DND-41 (cell line): ENCODE results near the gene CHODL.

Experiments
- ATAC-seq: fragments of 200-7000 bp; cut with Tn5 transposase; 3 replicates; pipeline ENCODE4 v1.9.1; 2021; ENCODE audit warnings: low read depth; ENCODE audit not compliant: insufficient read depth
- DNase-seq: peaks from one replicate; pipeline ENCODE4 v3.0.0-alpha.2; 2020
- H2AFZ ChIP-seq: 2 replicates; pipeline ENCODE4 v1.6.0; 2012; ENCODE audit warnings: low read depth, low read length
- H3K27ac ChIP-seq: 2 replicates; pipeline ENCODE4 v1.5.1; 2012; ENCODE audit warnings: low read length, inconsistent platforms
- H3K27me3 ChIP-seq: fragments of 200-600 bp; sonication (generic); 2 replicates; pipeline ENCODE4 v1.6.0; 2012; ENCODE audit warnings: low read length, mild to moderate bottlenecking, inconsistent platforms; ENCODE audit not compliant: insufficient read depth, poor library complexity
- H3K36me3 ChIP-seq: 2 replicates; pipeline ENCODE4 v1.5.1; 2012; ENCODE audit warnings: low read length, inconsistent platforms; ENCODE audit not compliant: insufficient read depth
- H3K4me1 ChIP-seq: 2 replicates; pipeline ENCODE4 v1.5.1; 2012; ENCODE audit warnings: mild to moderate bottlenecking, low read length; ENCODE audit not compliant: insufficient read depth
- H3K4me2 ChIP-seq: 2 replicates; pipeline ENCODE4 v1.6.0; 2012; ENCODE audit warnings: mild to moderate bottlenecking, moderate library complexity, low read length, inconsistent platforms; ENCODE audit not compliant: insufficient read depth
- H3K4me3 ChIP-seq, 2 experiments: fragments of 200-600 bp in 1 of 2; shearing (Covaris generic) in 1 of 2; 2 replicates each; pipeline ENCODE4 v1.5.1; 2012 to 2016; ENCODE audit warnings: inconsistent platforms in 2 of 2, low read length in 2 of 2, mild to moderate bottlenecking in 2 of 2, low read depth in 1 of 2, moderate library complexity in 1 of 2
- H3K79me2 ChIP-seq: 2 replicates; pipeline ENCODE4 v1.6.0; 2012; ENCODE audit warnings: low read length, inconsistent platforms; ENCODE audit not compliant: insufficient read depth
- H3K9ac ChIP-seq: 2 replicates; pipeline ENCODE4 v1.6.0; 2012; ENCODE audit warnings: low read depth, mild to moderate bottlenecking, inconsistent platforms, low read length, moderate library complexity
- H3K9me3 ChIP-seq: 2 replicates; pipeline ENCODE4 v1.5.1; 2012; ENCODE audit warnings: low read length, moderate library complexity, mild to moderate bottlenecking, inconsistent platforms; ENCODE audit not compliant: insufficient read depth, severe bottlenecking
- H4K20me1 ChIP-seq: 2 replicates; pipeline ENCODE4 v1.6.0; 2012; ENCODE audit warnings: low read length; ENCODE audit not compliant: insufficient read depth
- EZH2 ChIP-seq: IDR thresholded peaks from 3 replicates; pipeline ENCODE4 v1.6.1; 2012; ENCODE audit warnings: borderline replicate concordance, low read depth, mild to moderate bottlenecking, moderate library complexity, low read length, inconsistent platforms; ENCODE audit not compliant: severe bottlenecking
- TF ChIP-seq, protein P1 (sequence below): IDR thresholded peaks from 2 replicates; pipeline ENCODE4 v1.5.1; 2012; ENCODE audit warnings: borderline replicate concordance, low read length, moderate library complexity, mild to moderate bottlenecking; ENCODE audit not compliant: poor library complexity, severe bottlenecking; ENCODE audit errors: extremely low read depth

Gene CHODL

DNA sequence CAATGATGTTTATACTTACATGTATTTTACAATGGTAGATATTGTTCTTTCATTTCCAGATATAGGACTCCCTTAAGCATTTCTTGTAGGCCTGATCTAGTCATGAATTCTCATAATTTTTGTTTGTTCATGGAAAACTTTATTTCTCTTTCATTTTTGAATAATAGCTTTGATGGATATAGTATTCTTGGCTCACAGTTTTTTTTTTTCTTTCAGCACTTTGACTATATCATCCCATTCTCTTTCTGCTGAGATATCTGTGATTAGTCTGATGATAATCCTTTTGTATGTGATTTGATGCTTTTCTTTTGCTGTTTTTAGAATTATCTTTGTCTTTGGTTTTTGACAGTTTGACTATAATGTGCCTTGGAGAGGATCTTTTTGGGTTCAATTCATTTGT is 24.1 kb upstream of the CHODL start:
- Histone ChIP-seq H3K27me3 (no peaks in the 10 kb centered on the region), H3K4me2 (no peak overlapping the region), H3K4me1 (no peaks in the 10 kb centered on the region), H3K27ac (no peak overlapping the region), H3K4me3 (no peak overlapping the region), H3K9ac (no peak overlapping the region), H3K36me3 (no peaks in the 10 kb centered on the region), H3K79me2 (no peaks in the 10 kb centered on the region), H2AFZ (no peak overlapping the region), H3K9me3 (no peaks in the 10 kb centered on the region), H4K20me1 (no peaks in the 10 kb centered on the region)
- DNase-seq = no peak
- no peak for ATAC-seq
- TF ChIP-seq, protein P1, sequence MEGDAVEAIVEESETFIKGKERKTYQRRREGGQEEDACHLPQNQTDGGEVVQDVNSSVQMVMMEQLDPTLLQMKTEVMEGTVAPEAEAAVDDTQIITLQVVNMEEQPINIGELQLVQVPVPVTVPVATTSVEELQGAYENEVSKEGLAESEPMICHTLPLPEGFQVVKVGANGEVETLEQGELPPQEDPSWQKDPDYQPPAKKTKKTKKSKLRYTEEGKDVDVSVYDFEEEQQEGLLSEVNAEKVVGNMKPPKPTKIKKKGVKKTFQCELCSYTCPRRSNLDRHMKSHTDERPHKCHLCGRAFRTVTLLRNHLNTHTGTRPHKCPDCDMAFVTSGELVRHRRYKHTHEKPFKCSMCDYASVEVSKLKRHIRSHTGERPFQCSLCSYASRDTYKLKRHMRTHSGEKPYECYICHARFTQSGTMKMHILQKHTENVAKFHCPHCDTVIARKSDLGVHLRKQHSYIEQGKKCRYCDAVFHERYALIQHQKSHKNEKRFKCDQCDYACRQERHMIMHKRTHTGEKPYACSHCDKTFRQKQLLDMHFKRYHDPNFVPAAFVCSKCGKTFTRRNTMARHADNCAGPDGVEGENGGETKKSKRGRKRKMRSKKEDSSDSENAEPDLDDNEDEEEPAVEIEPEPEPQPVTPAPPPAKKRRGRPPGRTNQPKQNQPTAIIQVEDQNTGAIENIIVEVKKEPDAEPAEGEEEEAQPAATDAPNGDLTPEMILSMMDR = no peak
- no peak for TF ChIP-seq EZH2

- Histone ChIP-seq H3K4me3 (no peak overlapping the region), H3K27ac (no peak overlapping the region), H3K9ac (no peak overlapping the region), H3K27me3 (no peaks in the 10 kb centered on the region), H4K20me1 (no peaks in the 10 kb centered on the region), H3K9me3 (no peaks in the 10 kb centered on the region), H3K4me2 (no peak overlapping the region), H2AFZ (no peak overlapping the region), H3K36me3 (no peaks in the 10 kb centered on the region), H3K79me2 (no peaks in the 10 kb centered on the region), H3K4me1 (no peaks in the 10 kb centered on the region)
- DNase-seq (no peak), ATAC-seq (no peak)
- TF ChIP-seq, protein P1 = no peak
- TF ChIP-seq EZH2 = no peak
Observed at GRCh38 chr21:18222346-18222745, 22.3 kb upstream of the CHODL start.

DNA sequence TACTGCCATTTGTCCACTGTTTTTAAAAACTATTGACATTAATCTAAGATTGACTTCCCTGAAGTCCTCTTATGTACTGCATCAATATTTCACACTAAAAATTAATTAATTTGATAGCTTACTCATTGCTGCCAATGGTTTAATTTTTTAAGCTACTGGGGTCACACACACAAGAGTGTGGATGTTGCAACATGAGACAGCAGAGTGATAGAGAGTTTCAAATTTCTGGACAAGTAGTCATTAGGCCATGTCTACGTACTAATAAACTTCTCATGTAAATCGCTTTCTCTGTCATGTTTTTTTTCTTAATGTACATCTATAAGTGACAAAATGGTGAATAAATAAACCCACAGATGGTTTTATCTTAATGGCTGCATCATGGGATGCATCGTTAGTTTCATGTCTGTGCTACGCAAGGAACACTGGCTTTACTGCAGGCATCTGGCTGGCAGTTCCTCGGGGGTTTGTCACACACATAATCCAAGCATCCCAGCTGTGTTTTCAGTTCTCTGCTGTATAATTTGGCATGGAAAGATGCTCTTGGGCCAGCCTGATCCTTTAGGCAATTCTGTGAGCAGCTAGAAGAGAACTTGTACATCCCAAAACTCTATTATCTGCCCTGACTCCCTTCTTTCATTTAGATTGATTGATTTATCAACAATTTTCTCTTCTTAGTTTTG is 16.4 kb upstream of the CHODL start:
- ATAC-seq (no peak), DNase-seq (no peak)
- no peak for TF ChIP-seq EZH2
- TF ChIP-seq, protein P1 = no peak
- no peaks in the 10 kb centered on the region for H3K4me1 ChIP-seq
- H3K36me3 ChIP-seq = no peaks in the 10 kb centered on the region
- H3K27ac ChIP-seq = no peak overlapping the region
- no peak overlapping the region for H3K9ac ChIP-seq
- H4K20me1 ChIP-seq = no peaks in the 10 kb centered on the region
- no peak overlapping the region for H2AFZ ChIP-seq
- no peak overlapping the region for H3K4me3 ChIP-seq
- H3K4me2 ChIP-seq = no peak overlapping the region
- no peaks in the 10 kb centered on the region for H3K9me3 ChIP-seq
- no peaks in the 10 kb centered on the region for H3K79me2 ChIP-seq
- no peaks in the 10 kb centered on the region for H3K27me3 ChIP-seq

DNA sequence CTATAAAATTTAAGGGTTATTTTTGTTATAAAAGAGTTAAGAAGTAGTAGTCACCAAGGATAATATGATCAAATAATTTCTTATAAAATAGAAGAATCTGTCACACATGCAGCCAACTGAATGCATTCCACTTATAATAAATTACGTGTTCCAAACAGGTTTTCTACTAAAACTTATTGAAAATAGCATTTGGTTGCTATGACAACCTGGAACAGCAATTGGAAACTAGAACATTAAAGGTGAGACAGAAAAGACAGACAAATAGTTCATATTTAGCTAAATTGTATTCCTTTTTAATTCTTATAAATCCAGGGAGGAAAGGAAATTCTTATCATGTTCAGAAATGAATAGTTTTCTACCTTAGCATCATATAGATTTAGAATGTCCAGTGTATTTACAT is 9.1 kb upstream of the CHODL start:
- no peaks in the 10 kb centered on the region for H3K27me3 ChIP-seq
- no peak for TF ChIP-seq EZH2
- TF ChIP-seq, protein P1 = no peak
- no peak overlapping the region for H3K9ac ChIP-seq
- no peak for ATAC-seq
- H4K20me1 ChIP-seq = no peaks in the 10 kb centered on the region
- no peak overlapping the region for H3K27ac ChIP-seq
- H2AFZ ChIP-seq = no peak overlapping the region
- DNase-seq = no peak
- H3K4me2 ChIP-seq = no peak overlapping the region
- H3K4me3 ChIP-seq = no peak overlapping the region
- H3K4me1 ChIP-seq = no peaks in the 10 kb centered on the region
- H3K36me3 ChIP-seq = no peaks in the 10 kb centered on the region
- no peaks in the 10 kb centered on the region for H3K79me2 ChIP-seq
- no peaks in the 10 kb centered on the region for H3K9me3 ChIP-seq
